ENCODE data around the gene MTO1. TPM values are rescaled to one million over a fixed set of nuclear protein-coding genes. Genes with fewer than 3 reads are reported as not detected.

Gene MTO1
- total RNA-seq, 1 experiment from 2014 or later = 32.4 TPM

- TF ChIP-seq NFYB (CRISPR knock-in tag; conservative IDR thresholded peaks at IDR 0.05; ENCODE audit: low read depth) (no peak; the same call in 1 of the 2 replicates), AFF4 (CRISPR knock-in tag; IDR thresholded peaks at IDR 0.05; ENCODE audit: borderline replicate concordance) (peak; percentile 67), PRRX2 (CRISPR knock-in tag; IDR thresholded peaks at IDR 0.05) (no peak), ZNF263 (CRISPR knock-in tag; IDR thresholded peaks at IDR 0.05; ENCODE audit: low read depth) (peak; percentile 63; the same call in 1 of the 2 replicates), ZNF232 (CRISPR knock-in tag; IDR thresholded peaks at IDR 0.05) (peak; percentile 94; the same call in 1 of the 2 replicates), ZNF416 (CRISPR knock-in tag; IDR thresholded peaks at IDR 0.05) (no peak), ZNF532 (CRISPR knock-in tag; IDR thresholded peaks at IDR 0.05; ENCODE audit: borderline replicate concordance) (no peak), ZNF396 (CRISPR knock-in tag; IDR thresholded peaks at IDR 0.05; ENCODE audit: borderline replicate concordance) (no peak), ATF3 (CRISPR knock-in tag; conservative IDR thresholded peaks at IDR 0.05) (no peak), CREB1 (CRISPR knock-in tag; IDR thresholded peaks at IDR 0.05) (peak; percentile 79; the same call in 1 of the 2 replicates), ZNF423 (CRISPR knock-in tag; IDR thresholded peaks at IDR 0.05) (no peak), EMX1 (CRISPR knock-in tag; IDR thresholded peaks at IDR 0.05) (no peak), ZBTB21 (CRISPR knock-in tag; IDR thresholded peaks at IDR 0.05; ENCODE audit: borderline replicate concordance) (peak; percentile 82), NR2C2 (CRISPR knock-in tag; IDR thresholded peaks at IDR 0.05) (no peak), SP1 (CRISPR knock-in tag; conservative IDR thresholded peaks at IDR 0.05) (peak; percentile 50; the same call in 1 of the 2 replicates)
Measured at GRCh38 chr6:73451223-73452106, 10.1 kb upstream of the MTO1 start (continued).

- Mint-ChIP-seq H3K4me3 (peak within 1 kb of the TSS; percentile 67), H3K36me3 (peaks cover 3% of the 10 kb centered on the region), H3K4me1 (peaks cover 6% of the 10 kb centered on the region), H3K27me3 (ENCODE audit: low read depth) (peaks cover 35% of the 10 kb centered on the region), H3K9me3 (no peaks in the 10 kb centered on the region), H3K27ac (no peak within 1 kb of the TSS)
- POLR2A ChIA-PET = interaction anchor here (1.0 to 2.6 kb wide), 2 partner anchors 10 to 61 kb away, joined by 3 to 15 read pairs; partner anchors contain the start of gene MTO1
- peak; percentile 73 for ATAC-seq
- CTCF ChIA-PET = interaction anchor here (0.8 to 3.3 kb wide), 5 partner anchors 10 to 200 kb away, joined by 3 to 14 read pairs (median 4); partner anchors contain the start of gene MTO1
- DNase-seq (ENCODE audit: low spot score) = peak; percentile 68
- TF ChIP-seq SP1 (CRISPR knock-in tag; conservative IDR thresholded peaks at IDR 0.05) (peak; percentile 27; the same call in 1 of the 2 replicates), ZBTB43 (CRISPR knock-in tag; IDR thresholded peaks at IDR 0.05) (0 out of 2 replicates have a peak, but pooled peaks have one; percentile 10), ZNF317 (CRISPR knock-in tag; IDR thresholded peaks at IDR 0.05; ENCODE audit: borderline replicate concordance, low read depth) (no peak), SMAD4 (CRISPR knock-in tag; IDR thresholded peaks at IDR 0.05) (no peak), FOXP4 (CRISPR knock-in tag; IDR thresholded peaks at IDR 0.05) (no peak), JUN (CRISPR knock-in tag; IDR thresholded peaks at IDR 0.05) (no peak), KAT7 (CRISPR knock-in tag; IDR thresholded peaks at IDR 0.05; ENCODE audit: borderline replicate concordance) (no peak), CREM (CRISPR knock-in tag; IDR thresholded peaks at IDR 0.05) (no peak)
Measured at GRCh38 chr6:73452107-73452461, 9.5 kb upstream of the MTO1 start, which contains the start of gene CGAS. Gene CGAS (minus strand): TSS chr6:73452297. CDS start chr6:73452181, 116 bp downstream.

Data from WTC11 (cell line).